Omental fat pad (tissue), 4 donors: ENCODE results near the gene SLC2A8. TPM values are rescaled to one million over a fixed set of nuclear protein-coding genes. Genes with fewer than 3 reads are reported as not detected.

ENCODE experiments used
- ATAC-seq: fragments of 150-250 bp; one replicate; pipeline ENCODE4 v1.9.1; 2016; ENCODE audit warnings: mild to moderate bottlenecking, moderate library complexity; ENCODE audit not compliant: low FRiP score
- DNase-seq: peaks from one replicate; pipeline ENCODE4 v3.0.0-alpha.2; 2019; ENCODE audit warnings: low spot score
- total RNA-seq, 4 donors: library from RNA; depleted of rRNA; stranded (reverse); fragments of >200 nt; gene quantifications; one replicate each; pipeline ENCODE4 v1.1.0, GENCODE V29; 2016
- TF ChIP-seq, protein P1 (sequence below), 3 donors: fragments of 450-650 bp; IDR thresholded peaks; one replicate each; pipeline ENCODE4 v1.5.1; 2016 to 2017; ENCODE audit warnings: antibody characterized with exemption in 3 of 3, mild to moderate bottlenecking in 3 of 3, moderate library complexity in 2 of 3

Gene SLC2A8
- total RNA-seq, 4 donors from 2014 or later: 12.2 to 28.0 (median 17.8) TPM

DNA sequence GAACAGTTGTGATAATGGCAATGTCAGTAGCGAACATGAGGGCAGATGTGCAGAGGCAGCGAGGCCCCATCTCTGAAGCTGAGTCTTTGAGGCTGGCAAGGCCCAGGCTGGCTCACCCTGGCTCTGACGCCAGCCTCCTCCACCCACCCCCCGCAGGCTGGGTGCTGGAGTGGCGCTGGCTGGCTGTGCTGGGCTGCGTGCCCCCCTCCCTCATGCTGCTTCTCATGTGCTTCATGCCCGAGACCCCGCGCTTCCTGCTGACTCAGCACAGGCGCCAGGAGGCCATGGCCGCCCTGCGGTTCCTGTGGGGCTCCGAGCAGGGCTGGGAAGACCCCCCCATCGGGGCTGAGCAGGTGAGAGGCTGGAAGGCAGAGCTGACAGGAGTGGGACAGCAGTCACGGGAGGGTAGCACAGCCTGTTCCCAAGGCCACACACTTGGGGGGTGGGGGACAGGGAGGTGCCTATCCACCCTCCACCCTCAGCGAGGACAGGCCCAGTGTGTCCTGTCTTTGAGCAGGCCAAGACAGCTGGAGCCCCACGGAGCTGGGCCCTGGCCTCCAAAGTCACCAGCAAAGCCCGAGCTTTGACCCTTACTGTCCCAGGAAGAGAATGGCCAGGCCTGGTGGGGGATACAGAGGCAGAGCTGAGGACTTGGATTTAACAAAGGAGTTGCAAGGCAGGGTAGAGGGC, 5.6 kb downstream of the SLC2A8 start:
- DNase-seq (no peak), ATAC-seq (no peak)
- TF ChIP-seq, protein P1, sequence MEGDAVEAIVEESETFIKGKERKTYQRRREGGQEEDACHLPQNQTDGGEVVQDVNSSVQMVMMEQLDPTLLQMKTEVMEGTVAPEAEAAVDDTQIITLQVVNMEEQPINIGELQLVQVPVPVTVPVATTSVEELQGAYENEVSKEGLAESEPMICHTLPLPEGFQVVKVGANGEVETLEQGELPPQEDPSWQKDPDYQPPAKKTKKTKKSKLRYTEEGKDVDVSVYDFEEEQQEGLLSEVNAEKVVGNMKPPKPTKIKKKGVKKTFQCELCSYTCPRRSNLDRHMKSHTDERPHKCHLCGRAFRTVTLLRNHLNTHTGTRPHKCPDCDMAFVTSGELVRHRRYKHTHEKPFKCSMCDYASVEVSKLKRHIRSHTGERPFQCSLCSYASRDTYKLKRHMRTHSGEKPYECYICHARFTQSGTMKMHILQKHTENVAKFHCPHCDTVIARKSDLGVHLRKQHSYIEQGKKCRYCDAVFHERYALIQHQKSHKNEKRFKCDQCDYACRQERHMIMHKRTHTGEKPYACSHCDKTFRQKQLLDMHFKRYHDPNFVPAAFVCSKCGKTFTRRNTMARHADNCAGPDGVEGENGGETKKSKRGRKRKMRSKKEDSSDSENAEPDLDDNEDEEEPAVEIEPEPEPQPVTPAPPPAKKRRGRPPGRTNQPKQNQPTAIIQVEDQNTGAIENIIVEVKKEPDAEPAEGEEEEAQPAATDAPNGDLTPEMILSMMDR (IDR thresholded peaks at IDR 0.05): no peak

DNA sequence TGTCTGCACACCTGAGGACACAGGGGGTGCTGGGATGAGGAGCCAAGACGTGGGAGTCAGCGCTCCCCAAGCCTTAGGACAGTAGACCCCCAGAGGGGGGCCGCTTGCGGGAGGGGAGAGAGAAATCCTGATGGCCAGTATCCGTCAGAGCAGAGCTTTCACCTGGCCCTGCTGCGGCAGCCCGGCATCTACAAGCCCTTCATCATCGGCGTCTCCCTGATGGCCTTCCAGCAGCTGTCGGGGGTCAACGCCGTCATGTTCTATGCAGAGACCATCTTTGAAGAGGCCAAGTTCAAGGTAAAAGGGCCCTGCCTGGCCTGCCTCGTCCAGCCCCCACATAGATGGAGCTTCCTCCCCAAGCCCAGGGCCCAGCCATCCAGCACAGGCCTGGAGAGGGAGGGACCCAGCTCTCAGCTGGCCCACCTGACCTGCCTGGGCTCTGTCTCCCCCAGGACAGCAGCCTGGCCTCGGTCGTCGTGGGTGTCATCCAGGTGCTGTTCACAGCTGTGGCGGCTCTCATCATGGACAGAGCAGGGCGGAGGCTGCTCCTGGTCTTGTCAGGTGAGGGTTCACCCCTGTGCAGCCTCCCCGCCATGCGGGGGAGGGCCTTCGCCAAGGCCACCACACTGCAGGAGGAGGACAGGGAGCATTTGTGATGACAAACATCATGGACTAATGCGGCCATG, 6.7 kb downstream of the SLC2A8 start:
- ATAC-seq (no peak), DNase-seq (no peak)
- TF ChIP-seq, protein P1 (IDR thresholded peaks at IDR 0.05): no peak

DNA sequence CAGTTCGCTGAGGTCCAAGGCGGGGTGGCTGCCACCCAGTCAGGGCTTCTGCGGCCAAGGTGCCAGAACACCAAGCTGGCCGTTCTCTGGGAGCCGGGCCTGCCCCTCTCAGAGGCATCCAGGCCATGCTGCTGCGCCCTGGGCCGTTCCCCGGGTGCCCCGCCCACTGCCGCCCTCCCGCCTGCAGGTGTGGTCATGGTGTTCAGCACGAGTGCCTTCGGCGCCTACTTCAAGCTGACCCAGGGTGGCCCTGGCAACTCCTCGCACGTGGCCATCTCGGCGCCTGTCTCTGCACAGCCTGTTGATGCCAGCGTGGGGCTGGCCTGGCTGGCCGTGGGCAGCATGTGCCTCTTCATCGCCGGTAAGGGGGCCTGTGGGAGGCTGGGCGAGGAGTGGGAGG, 7.7 kb downstream of the SLC2A8 start:
- ATAC-seq (no peak), DNase-seq (no peak)
- TF ChIP-seq, protein P1 (IDR thresholded peaks at IDR 0.05): no peak

DNA sequence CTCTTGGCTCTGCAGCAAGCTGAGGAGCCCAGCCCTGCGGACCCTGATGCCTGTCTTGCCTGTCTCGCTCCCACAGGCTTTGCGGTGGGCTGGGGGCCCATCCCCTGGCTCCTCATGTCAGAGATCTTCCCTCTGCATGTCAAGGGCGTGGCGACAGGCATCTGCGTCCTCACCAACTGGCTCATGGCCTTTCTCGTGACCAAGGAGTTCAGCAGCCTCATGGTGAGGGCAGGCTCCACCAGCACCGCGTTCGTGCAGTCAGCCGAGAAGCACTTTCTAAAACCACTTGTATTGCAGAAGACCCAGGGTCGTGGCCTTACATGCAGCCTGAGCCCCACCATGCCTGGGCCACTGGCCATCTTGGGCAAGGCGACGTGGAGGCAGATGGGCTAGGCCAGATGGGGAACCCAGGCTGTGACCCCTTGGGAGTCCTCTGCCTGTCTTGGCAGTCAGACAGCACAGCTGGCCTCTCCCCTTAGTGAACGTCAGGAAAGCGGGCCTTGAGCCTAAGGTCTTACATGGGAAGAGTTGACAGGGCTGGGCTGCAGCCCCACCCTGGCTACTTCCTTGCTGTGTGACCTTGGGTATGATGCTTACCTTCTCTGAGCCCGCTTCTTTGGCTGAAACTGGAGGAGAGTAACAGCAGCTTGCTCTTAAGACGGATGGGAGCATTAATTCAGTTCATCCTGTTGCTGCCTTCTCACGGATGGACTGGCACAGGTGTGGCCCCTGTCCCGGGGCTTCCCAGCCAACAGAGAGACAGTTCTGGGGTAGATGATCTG, 8.6 kb downstream of the SLC2A8 start:
- DNase-seq (no peak), ATAC-seq (no peak)
- TF ChIP-seq, protein P1 (IDR thresholded peaks at IDR 0.05): no peak

DNA sequence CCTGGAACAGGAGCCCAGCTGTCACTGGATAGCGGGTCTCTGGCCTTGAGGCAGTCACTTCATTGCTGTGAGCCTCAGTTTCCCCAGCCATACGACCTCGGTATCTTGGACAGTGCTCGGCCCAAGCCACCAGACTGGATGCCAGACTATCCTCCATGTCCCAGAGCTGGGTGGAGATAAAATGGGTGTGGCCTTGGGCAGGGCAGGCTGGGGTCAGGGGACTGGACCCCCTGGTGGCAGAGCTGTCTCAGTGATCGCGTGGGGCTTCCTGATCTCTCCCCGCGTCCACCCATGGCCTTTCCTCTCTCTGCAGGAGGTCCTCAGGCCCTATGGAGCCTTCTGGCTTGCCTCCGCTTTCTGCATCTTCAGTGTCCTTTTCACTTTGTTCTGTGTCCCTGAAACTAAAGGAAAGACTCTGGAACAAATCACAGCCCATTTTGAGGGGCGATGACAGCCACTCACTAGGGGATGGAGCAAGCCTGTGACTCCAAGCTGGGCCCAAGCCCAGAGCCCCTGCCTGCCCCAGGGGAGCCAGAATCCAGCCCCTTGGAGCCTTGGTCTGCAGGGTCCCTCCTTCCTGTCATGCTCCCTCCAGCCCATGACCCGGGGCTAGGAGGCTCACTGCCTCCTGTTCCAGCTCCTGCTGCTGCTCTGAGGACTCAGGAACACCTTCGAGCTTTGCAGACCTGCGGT, 10.0 kb downstream of the SLC2A8 start:
- TF ChIP-seq, protein P1 (IDR thresholded peaks at IDR 0.05): no peak
- no peak for DNase-seq
- no peak for ATAC-seq

DNA sequence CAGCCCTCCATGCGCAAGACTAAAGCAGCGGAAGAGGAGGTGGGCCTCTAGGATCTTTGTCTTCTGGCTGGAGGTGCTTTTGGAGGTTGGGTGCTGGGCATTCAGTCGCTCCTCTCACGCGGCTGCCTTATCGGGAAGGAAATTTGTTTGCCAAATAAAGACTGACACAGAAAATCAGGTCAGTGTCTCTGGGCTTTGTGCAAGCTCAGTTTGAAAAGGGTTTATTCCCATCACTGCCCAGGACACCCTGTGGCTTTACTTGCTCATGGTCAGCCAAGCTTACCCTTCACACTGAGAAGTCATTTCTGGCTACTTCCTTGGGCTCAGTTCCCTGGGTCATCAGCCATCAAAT, 10.5 kb downstream of the SLC2A8 start:
- ATAC-seq (no peak), DNase-seq (no peak)
- TF ChIP-seq, protein P1 (IDR thresholded peaks at IDR 0.05): no peak
